ENCODE data around the gene JAK3. TPM values are rescaled to one million over a fixed set of nuclear protein-coding genes. Genes with fewer than 3 reads are reported as not detected.
A peak's percentile ranks its signal among the peaks of the same experiment; 100 is the strongest.
"Not testable (repeated sequence)": the region's sequence is repeated elsewhere in the genome, so short reads cannot be mapped to it uniquely, and the experiment has no call there.

Gene JAK3
- total and polyA plus RNA-seq, 7 experiments from 2014 or later: 125 to 296 (median 169) TPM

DNA sequence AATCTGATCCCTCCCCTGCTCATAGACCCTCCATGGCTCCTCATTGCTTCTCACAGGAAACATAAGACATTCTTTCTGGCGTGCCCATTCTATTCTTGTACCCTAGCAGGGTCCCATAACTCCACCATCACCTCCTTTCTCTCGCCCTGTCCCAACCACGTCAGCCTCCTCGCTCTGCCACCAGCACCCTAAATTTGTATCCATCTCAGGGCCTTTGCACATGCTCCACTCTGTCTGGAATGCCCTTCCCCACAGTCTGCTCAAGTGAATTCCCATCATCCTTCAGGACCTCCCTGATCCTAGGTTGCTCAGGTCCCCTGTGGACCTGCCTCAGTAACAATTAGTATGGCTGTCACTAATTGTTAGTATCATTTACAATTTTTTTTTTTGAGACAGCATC lies 42.4 kb downstream of the JAK3 start:
- peaks cover 0 to 8% (median 0%) of the 10 kb centered on the region in 5 donors for H3K36me3 Mint-ChIP-seq
- peak overlapping the region in 8 of 9 donors; percentile 3 to 82 (median 64) for H3K27ac Mint-ChIP-seq
- H3K36me3 ChIP-seq (ENCODE audit: control insufficient read depth in 2 of 3, insufficient read depth in 3 of 3, low read length in 3 of 3): no peaks in the 10 kb centered on the region
- ATAC-seq (no peak), DNase-seq (no peak)
- peaks cover 15 to 34% of the 10 kb centered on the region in 2 donors for H3K4me1 ChIP-seq (ENCODE audit: control insufficient read depth in 2 of 2, insufficient read depth in 2 of 2, low read length in 2 of 2)
- peaks cover 0 to 14% (median 0%) of the 10 kb centered on the region in 5 donors for H3K27me3 Mint-ChIP-seq
- peaks cover 19 to 56% (median 42%) of the 10 kb centered on the region in 7 donors for H3K4me1 Mint-ChIP-seq
- no peaks in the 10 kb centered on the region for H3K27me3 ChIP-seq (ENCODE audit: control insufficient read depth in 2 of 2, insufficient read depth in 2 of 2, low read length in 2 of 2)
- no peak overlapping the region for H3K4me3 ChIP-seq (ENCODE audit: low read length)
- H3K4me3 Mint-ChIP-seq: peak overlapping the region in 7 of 10 donors; percentile 3 to 71 (median 23)
- CTCF ChIA-PET: interaction anchor here (0.6 kb wide), 1 partner anchor 22 kb away, joined by 3 read pairs; no protein-coding TSS in a partner anchor
- H3K27ac ChIP-seq (ENCODE audit: low read depth, low read length): no peak overlapping the region
- intact Hi-C loops (cut with micrococcal nuclease): no loop called here
- H3K9me3 ChIP-seq (ENCODE audit: control insufficient read depth in 2 of 3, low read length in 3 of 3): no peaks in the 10 kb centered on the region
- POLR2A ChIA-PET: interaction anchor here (1.2 to 4.6 kb wide), 3 partner anchors 10 to 46 kb away, joined by 3 to 41 read pairs (median 11); partner anchors contain the start of gene B3GNT3
- H3K9me3 Mint-ChIP-seq: peaks cover 0 to 2% (median 0%) of the 10 kb centered on the region in 11 donors

DNA sequence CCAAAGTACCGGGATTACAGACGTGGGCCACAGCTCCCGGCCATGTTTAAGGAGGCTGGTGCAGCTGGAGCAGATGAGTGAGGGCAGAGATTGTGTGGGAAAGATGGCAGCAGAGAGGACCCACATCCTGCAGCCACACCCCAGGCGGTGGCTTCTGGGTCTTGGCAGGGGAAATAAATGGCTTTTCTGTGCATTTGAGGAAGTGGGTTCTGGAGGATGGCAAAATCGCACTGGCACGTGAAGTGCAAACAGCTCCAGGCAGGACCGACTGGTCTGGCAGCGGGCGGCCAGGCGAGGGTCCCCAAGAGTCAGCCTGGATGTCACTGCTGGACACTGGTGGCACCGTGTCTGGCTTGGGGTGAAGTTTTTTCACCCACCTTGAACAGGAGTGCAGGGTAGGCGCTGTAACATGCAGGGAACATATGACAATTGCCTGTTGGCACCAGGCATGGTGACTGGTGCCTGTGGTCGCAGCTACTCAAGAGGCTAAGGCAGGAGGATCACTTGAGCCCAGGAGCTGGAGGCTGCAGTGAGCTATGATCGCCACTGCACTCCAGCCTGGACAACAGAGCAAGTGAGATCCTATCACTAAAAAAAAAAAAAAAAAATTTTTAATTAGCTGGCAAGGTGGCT lies 44.4 kb downstream of the JAK3 start:
- Mint-ChIP-seq H3K27me3 (peaks cover 0 to 12% (median 0%) of the 10 kb centered on the region in 5 donors), H3K4me3 (peak overlapping the region; percentile 75 to 88 (median 82)), H3K9me3 (peaks cover 0 to 2% (median 0%) of the 10 kb centered on the region in 11 donors), H3K36me3 (peaks cover 0 to 8% (median 0%) of the 10 kb centered on the region in 5 donors), H3K27ac (peak overlapping the region; percentile 76 to 97 (median 88)), H3K4me1 (peaks cover 19 to 55% (median 40%) of the 10 kb centered on the region in 7 donors)
- H3K9me3 ChIP-seq (ENCODE audit: control insufficient read depth in 2 of 3, low read length in 3 of 3): no peaks in the 10 kb centered on the region
- H3K4me3 ChIP-seq (ENCODE audit: low read length): peak overlapping the region; percentile 38
- ATAC-seq (peak; percentile 77), DNase-seq (peak in 6 of 9 donors; percentile 60 to 72 (median 69))
- no peaks in the 10 kb centered on the region for H3K27me3 ChIP-seq (ENCODE audit: control insufficient read depth in 2 of 2, insufficient read depth in 2 of 2, low read length in 2 of 2)
- ChIA-PET CTCF (interaction anchor here (0.6 to 1.5 kb wide), 7 partner anchors 11 to 421 kb away, joined by 3 to 5 read pairs (median 3); no protein-coding TSS in a partner anchor), POLR2A (interaction anchor here (0.6 to 4.6 kb wide), 15 partner anchors 8 to 1389 kb away, joined by 3 to 41 read pairs (median 4); partner anchors contain the start of genes B3GNT3, CCDC124, JAK3 and MAP1S)
- H3K27ac ChIP-seq (ENCODE audit: low read depth, low read length): peak overlapping the region; percentile 25
- intact Hi-C loops (cut with micrococcal nuclease): loop anchor here in 1 of 2 donors (1.0 kb wide), 1 partner anchor 45 kb away; no protein-coding TSS in a partner anchor
- H3K4me1 ChIP-seq (ENCODE audit: control insufficient read depth in 2 of 2, insufficient read depth in 2 of 2, low read length in 2 of 2): peaks cover 15 to 34% of the 10 kb centered on the region in 2 donors
- no peaks in the 10 kb centered on the region for H3K36me3 ChIP-seq (ENCODE audit: control insufficient read depth in 2 of 3, insufficient read depth in 3 of 3, low read length in 3 of 3)

DNA sequence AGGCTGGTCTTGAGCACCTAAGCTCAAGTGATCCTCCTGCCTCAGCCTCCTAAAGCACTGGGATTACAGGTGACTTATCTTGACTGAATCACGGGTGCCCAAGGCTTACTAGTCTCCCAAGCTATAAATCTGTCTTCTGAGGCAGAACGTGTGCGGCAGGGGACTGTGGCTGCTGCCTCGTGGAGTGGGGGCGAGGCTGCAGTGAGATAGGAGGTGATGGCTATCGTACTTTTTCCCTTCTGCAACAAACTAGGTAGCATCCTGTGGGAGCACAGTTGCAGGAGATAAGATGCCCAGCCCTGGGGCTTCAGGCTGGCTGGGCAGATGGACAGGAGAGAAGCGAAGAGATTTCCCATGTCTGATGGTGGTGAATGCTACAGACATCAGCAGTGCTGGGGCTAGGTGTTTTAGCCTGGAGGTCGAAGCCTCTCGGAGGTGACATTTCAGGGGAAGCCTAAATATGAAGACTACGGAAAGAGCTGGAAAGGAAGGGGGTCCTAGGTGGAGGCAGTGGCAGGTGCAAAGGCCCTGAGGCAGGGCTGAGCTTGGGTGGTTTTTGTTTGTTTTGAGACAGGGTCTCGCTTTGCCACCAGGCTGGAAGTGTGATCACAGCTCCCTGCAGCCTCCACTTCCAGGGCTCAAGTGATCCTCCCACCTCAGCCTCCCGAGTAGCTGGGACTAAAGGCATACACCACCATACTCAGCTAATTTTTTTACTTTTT lies 45.5 kb downstream of the JAK3 start:
- Mint-ChIP-seq H3K4me1 (peaks cover 19 to 52% (median 36%) of the 10 kb centered on the region in 7 donors), H3K27ac (peak overlapping the region in 8 of 9 donors; percentile 54 to 95 (median 88))
- POLR2A ChIA-PET: interaction anchor here (0.6 to 4.6 kb wide), 13 partner anchors 7 to 1390 kb away, joined by 3 to 41 read pairs (median 5); partner anchors contain the start of genes B3GNT3, FCHO1, JAK3 and MAP1S

DNA sequence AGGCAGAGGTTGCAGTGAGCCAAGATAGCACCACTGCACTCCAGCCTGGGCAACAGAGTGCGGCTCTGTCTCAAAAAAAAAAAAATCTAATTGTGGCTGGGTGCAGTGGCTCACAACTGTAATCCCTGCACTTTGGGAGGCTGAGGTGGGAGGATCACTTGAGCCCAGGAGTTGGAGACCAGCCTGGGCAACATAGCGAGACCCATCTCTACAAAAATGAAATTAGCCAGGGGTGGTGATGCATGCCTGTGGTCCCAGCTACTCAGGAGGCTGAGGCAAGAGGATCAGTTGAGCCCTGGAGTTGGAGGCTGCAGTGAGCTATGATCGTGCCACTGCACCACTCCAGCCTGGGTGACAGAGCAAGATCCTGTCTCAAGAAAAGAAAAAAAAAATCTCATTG lies 49.2 kb downstream of the JAK3 start:
- intact Hi-C loops (cut with micrococcal nuclease): loop anchor here in 1 of 2 donors (10.0 kb wide), 1 partner anchor 136 kb away; the partner anchor contains the start of gene CCDC124
- peaks cover 27 to 55% of the 10 kb centered on the region in 2 donors for H3K4me1 ChIP-seq (ENCODE audit: control insufficient read depth in 2 of 2, insufficient read depth in 2 of 2, low read length in 2 of 2)
- H3K4me1 Mint-ChIP-seq: peaks cover 17 to 61% (median 45%) of the 10 kb centered on the region in 7 donors
- not testable (repeated sequence) for H3K36me3 Mint-ChIP-seq; DNase-seq; H3K9me3 ChIP-seq (ENCODE audit: control insufficient read depth in 2 of 3, low read length in 3 of 3); H3K27ac ChIP-seq (ENCODE audit: low read depth, low read length); ATAC-seq; H3K36me3 ChIP-seq (ENCODE audit: control insufficient read depth in 2 of 3, insufficient read depth in 3 of 3, low read length in 3 of 3); H3K9me3 Mint-ChIP-seq; H3K27me3 ChIP-seq (ENCODE audit: control insufficient read depth in 2 of 2, insufficient read depth in 2 of 2, low read length in 2 of 2); H3K4me3 ChIP-seq (ENCODE audit: low read length)
- peak overlapping the region in 1 of 9 donors; percentile 51 for H3K27ac Mint-ChIP-seq
- CTCF ChIA-PET: interaction anchor here (0.9 kb wide), 1 partner anchor 15 kb away, joined by 3 read pairs; no protein-coding TSS in a partner anchor
- POLR2A ChIA-PET: interaction anchor here (0.7 kb wide), 1 partner anchor 1065 kb away, joined by 3 read pairs; no protein-coding TSS in a partner anchor
- peaks cover 0 to 27% (median 0%) of the 10 kb centered on the region in 5 donors for H3K27me3 Mint-ChIP-seq
- H3K4me3 Mint-ChIP-seq: peak overlapping the region in 1 of 10 donors; percentile 34

More for the DNA sequence above, 45.5 kb downstream of the JAK3 start:
- ATAC-seq: no peak
- H3K9me3 Mint-ChIP-seq: peaks cover 0 to 2% (median 0%) of the 10 kb centered on the region in 11 donors
- no peak overlapping the region for H3K27ac ChIP-seq (ENCODE audit: low read depth, low read length)
- DNase-seq: no peak
- intact Hi-C loops (cut with micrococcal nuclease): no loop called here
- H3K4me3 Mint-ChIP-seq: peak overlapping the region in 9 of 10 donors; percentile 8 to 73 (median 60)
- no peak overlapping the region for H3K4me3 ChIP-seq (ENCODE audit: low read length)
- no peaks in the 10 kb centered on the region for H3K36me3 ChIP-seq (ENCODE audit: control insufficient read depth in 2 of 3, insufficient read depth in 3 of 3, low read length in 3 of 3)
- H3K27me3 Mint-ChIP-seq: peaks cover 0 to 10% (median 0%) of the 10 kb centered on the region in 5 donors
- H3K27me3 ChIP-seq (ENCODE audit: control insufficient read depth in 2 of 2, insufficient read depth in 2 of 2, low read length in 2 of 2): no peaks in the 10 kb centered on the region
- H3K9me3 ChIP-seq (ENCODE audit: control insufficient read depth in 2 of 3, low read length in 3 of 3): no peaks in the 10 kb centered on the region
- CTCF ChIA-PET: interaction anchor here (0.6 to 1.5 kb wide), 4 partner anchors 18 to 99 kb away, joined by 3 to 5 read pairs (median 4); no protein-coding TSS in a partner anchor
- peaks cover 15 to 27% of the 10 kb centered on the region in 2 donors for H3K4me1 ChIP-seq (ENCODE audit: control insufficient read depth in 2 of 2, insufficient read depth in 2 of 2, low read length in 2 of 2)
- peaks cover 0 to 8% (median 0%) of the 10 kb centered on the region in 5 donors for H3K36me3 Mint-ChIP-seq

DNA sequence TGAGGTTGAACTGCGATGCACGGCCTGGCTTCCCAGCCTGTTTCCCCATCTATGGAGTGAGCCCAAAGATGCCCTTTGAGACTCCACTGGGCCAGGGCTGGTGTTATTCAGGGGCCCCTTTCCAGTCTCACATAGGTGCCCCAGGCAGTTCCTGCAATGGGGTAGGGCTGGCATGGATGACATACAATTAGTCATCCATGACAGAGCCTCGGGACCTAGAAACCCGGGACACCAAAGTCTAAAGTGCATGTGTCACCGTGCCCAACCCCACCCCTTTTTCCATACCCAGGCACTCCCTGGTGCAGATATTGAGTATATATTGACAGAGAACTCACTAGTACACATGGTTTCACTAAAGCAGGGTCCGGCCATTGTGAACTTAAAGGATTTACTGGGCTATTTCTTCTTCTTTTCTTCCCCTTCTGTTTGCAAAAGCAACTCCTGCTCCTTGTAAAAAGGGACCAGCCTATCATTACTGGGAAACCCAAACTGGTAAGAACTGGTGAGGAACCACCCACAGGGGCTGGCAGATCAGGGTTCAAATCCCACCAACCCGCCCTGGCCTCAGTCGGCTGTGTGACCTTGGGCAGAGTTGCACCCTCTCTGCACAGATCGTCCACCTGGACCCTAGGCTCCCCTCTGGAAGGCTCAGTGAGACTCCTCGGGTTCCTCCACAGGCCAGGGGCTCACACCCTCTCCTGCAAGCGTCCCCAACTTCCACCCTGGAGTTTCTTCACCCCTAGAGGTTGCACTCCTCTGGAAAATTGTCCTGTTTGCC lies 50.2 kb downstream of the JAK3 start:
- H3K27me3 Mint-ChIP-seq: peaks cover 0 to 26% (median 0%) of the 10 kb centered on the region in 5 donors
- no peak overlapping the region for H3K4me3 ChIP-seq (ENCODE audit: low read length)
- H3K9me3 Mint-ChIP-seq: no peaks in the 10 kb centered on the region
- H3K27me3 ChIP-seq (ENCODE audit: control insufficient read depth in 2 of 2, insufficient read depth in 2 of 2, low read length in 2 of 2): no peaks in the 10 kb centered on the region
- DNase-seq (no peak), ATAC-seq (peak; percentile 64)
- POLR2A ChIA-PET: interaction anchor here (0.5 kb wide), 1 partner anchor 15 kb away, joined by 3 read pairs; no protein-coding TSS in a partner anchor
- H3K36me3 ChIP-seq (ENCODE audit: control insufficient read depth in 2 of 3, insufficient read depth in 3 of 3, low read length in 3 of 3): no peaks in the 10 kb centered on the region
- H3K4me1 Mint-ChIP-seq: peaks cover 11 to 60% (median 43%) of the 10 kb centered on the region in 7 donors
- intact Hi-C loops (cut with micrococcal nuclease): loop anchor here in 1 of 2 donors (10.0 kb wide), 1 partner anchor 137 kb away; the partner anchor contains the start of gene CCDC124
- CTCF ChIA-PET: no interaction called here
- peak overlapping the region in 3 of 9 donors; percentile 16 to 54 (median 28) for H3K27ac Mint-ChIP-seq
- H3K4me1 ChIP-seq (ENCODE audit: control insufficient read depth in 2 of 2, insufficient read depth in 2 of 2, low read length in 2 of 2): peaks cover 19 to 53% of the 10 kb centered on the region in 2 donors
- H3K36me3 Mint-ChIP-seq: peaks cover 0 to 4% (median 0%) of the 10 kb centered on the region in 5 donors
- H3K27ac ChIP-seq (ENCODE audit: low read depth, low read length): no peak overlapping the region
- no peaks in the 10 kb centered on the region for H3K9me3 ChIP-seq (ENCODE audit: control insufficient read depth in 2 of 3, low read length in 3 of 3)
- peak overlapping the region in 1 of 10 donors; percentile 31 for H3K4me3 Mint-ChIP-seq
